Neural cell (in vitro differentiated cells): ENCODE measurements around the gene CENPQ. TPM values are rescaled to one million over a fixed set of nuclear protein-coding genes. Genes with fewer than 3 reads are reported as not detected.

Source experiments
- H2AFZ ChIP-seq: fragments of 200-600, 300-800 bp; sonication (generic), shearing (Covaris generic); 2 replicates; pipeline ENCODE4 v1.6.0; 2014; ENCODE audit warnings: low read depth, mild to moderate bottlenecking, antibody characterized with exemption, low read length, moderate library complexity
- H3F3A ChIP-seq: fragments of 200-600 bp; shearing (Covaris generic); 2 replicates; pipeline ENCODE4 v1.6.1; 2016; ENCODE audit warnings: mild to moderate bottlenecking, moderate library complexity, mixed read lengths, antibody characterized with exemption, low read length; ENCODE audit not compliant: insufficient read depth, poor library complexity, severe bottlenecking
- H3K27ac ChIP-seq: fragments of 200-600, 300-800 bp; sonication (generic), shearing (Covaris generic); 2 replicates; pipeline ENCODE4 v1.5.1; 2014; ENCODE audit warnings: mild to moderate bottlenecking, low read length, moderate library complexity
- H3K27me3 ChIP-seq: fragments of 300-800, 200-600 bp; sonication (generic), shearing (Covaris generic); 2 replicates; pipeline ENCODE4 v1.6.0; 2014; ENCODE audit warnings: mild to moderate bottlenecking, low read depth, low read length, moderate library complexity; ENCODE audit not compliant: insufficient read depth
- H3K36me3 ChIP-seq: fragments of 300-800, 200-600 bp; sonication (generic), shearing (Covaris generic); 2 replicates; pipeline ENCODE4 v1.5.1; 2014; ENCODE audit warnings: mild to moderate bottlenecking, antibody characterized with exemption, low read length, moderate library complexity; ENCODE audit not compliant: insufficient read depth
- H3K4me2 ChIP-seq: fragments of 300-800, 200-600 bp; sonication (generic), shearing (Covaris generic); 2 replicates; pipeline ENCODE4 v1.6.0; 2014; ENCODE audit warnings: mild to moderate bottlenecking, low read length
- H3K4me3 ChIP-seq: fragments of 300-800, 200-600 bp; sonication (generic), shearing (Covaris generic); 2 replicates; pipeline ENCODE4 v1.5.1; 2014; ENCODE audit warnings: mild to moderate bottlenecking, low read length, moderate library complexity
- H3K79me2 ChIP-seq: fragments of 200-600 bp; shearing (Covaris generic); replicated peaks from 2 replicates; pipeline ENCODE4 v1.6.0; 2014; ENCODE audit warnings: mild to moderate bottlenecking, low read length, moderate library complexity; ENCODE audit not compliant: insufficient read depth
- H3K9ac ChIP-seq: fragments of 300-800, 200-600 bp; sonication (generic), shearing (Covaris generic); 2 replicates; pipeline ENCODE4 v1.6.1; 2016; ENCODE audit warnings: mild to moderate bottlenecking, low read length, mixed read lengths
- H3K9me2 ChIP-seq: fragments of 200-600 bp; shearing (Covaris generic); 2 replicates; pipeline ENCODE4 v1.6.1; 2016; ENCODE audit warnings: mild to moderate bottlenecking, low read length, mixed read lengths; ENCODE audit not compliant: insufficient read depth
- H3K9me3 ChIP-seq: fragments of 200-600, 300-800 bp; sonication (generic), shearing (Covaris generic); 2 replicates; pipeline ENCODE4 v1.6.1; 2016; ENCODE audit warnings: mild to moderate bottlenecking, mixed run types, low read length, moderate library complexity, mixed read lengths
- H4K20me1 ChIP-seq: fragments of 200-600 bp; shearing (Covaris generic); 2 replicates; pipeline ENCODE4 v1.6.1; 2016; ENCODE audit warnings: mild to moderate bottlenecking, mixed run types; ENCODE audit not compliant: insufficient read depth
- CTCF ChIP-seq: fragments of 450-650 bp; IDR thresholded peaks from 2 replicates; pipeline ENCODE4 v1.5.1; 2014; ENCODE audit warnings: antibody characterized with exemption, mild to moderate bottlenecking, moderate library complexity; ENCODE audit not compliant: poor library complexity, severe bottlenecking
- EP300 ChIP-seq: fragments of 450-650 bp; conservative IDR thresholded peaks from 2 replicates; pipeline ENCODE4 v1.6.1; 2014; ENCODE audit warnings: antibody characterized with exemption, mild to moderate bottlenecking, moderate library complexity; ENCODE audit not compliant: poor library complexity, severe bottlenecking
- EZH2 ChIP-seq: fragments of 200-600, 300-800 bp; shearing (Covaris generic), sonication (generic); IDR thresholded peaks from 2 replicates; pipeline ENCODE4 v1.6.1; 2014; ENCODE audit warnings: antibody characterized with exemption, low read length, borderline replicate concordance, mild to moderate bottlenecking; ENCODE audit not compliant: insufficient read depth, poor library complexity, severe bottlenecking
- MXI1 ChIP-seq: fragments of 450-650 bp; conservative IDR thresholded peaks from 2 replicates; pipeline ENCODE4 v1.6.1; 2014; ENCODE audit warnings: antibody characterized with exemption, mild to moderate bottlenecking; ENCODE audit not compliant: poor library complexity, severe bottlenecking
- POLR2AphosphoS5 ChIP-seq: IDR thresholded peaks from 2 replicates; pipeline ENCODE4 v1.6.1; 2012
- RAD21 ChIP-seq: fragments of 450-650 bp; conservative IDR thresholded peaks from 2 replicates; pipeline ENCODE4 v1.6.1; 2014; ENCODE audit warnings: antibody characterized with exemption, mild to moderate bottlenecking, moderate library complexity
- REST ChIP-seq: IDR thresholded peaks from 2 replicates; pipeline ENCODE4 v1.6.1; 2012; ENCODE audit warnings: borderline replicate concordance
- SMC3 ChIP-seq: fragments of 450-650 bp; conservative IDR thresholded peaks from 2 replicates; pipeline ENCODE4 v1.6.1; 2014; ENCODE audit warnings: antibody characterized with exemption, mild to moderate bottlenecking, moderate library complexity; ENCODE audit not compliant: poor library complexity
- TAF1 ChIP-seq: IDR thresholded peaks from 2 replicates; pipeline ENCODE4 v1.6.1; 2012; ENCODE audit warnings: low read depth
- polyA plus RNA-seq: library from polyadenylated mRNA; depleted of rRNA; stranded (reverse); fragments of >200 nt; gene quantifications from 2 replicates; pipeline ENCODE4 v1.2.3, GENCODE V29; 2014

The CENPQ gene
- polyA plus RNA-seq, 1 donor from 2014 or later = 8.8 TPM

GRCh38 chr6:49526598-49526997 is 63.4 kb downstream of the CENPQ start:
- Histone ChIP-seq H3K79me2 (no peaks in the 10 kb centered on the region), H3F3A (no peaks in the 10 kb centered on the region), H3K36me3 (no peaks in the 10 kb centered on the region), H3K27ac (no peak overlapping the region), H3K9me3 (no peaks in the 10 kb centered on the region), H4K20me1 (no peaks in the 10 kb centered on the region), H3K9me2 (no peaks in the 10 kb centered on the region), H3K9ac (no peak overlapping the region), H2AFZ (no peak overlapping the region), H3K27me3 (no peaks in the 10 kb centered on the region), H3K4me3 (no peak overlapping the region), H3K4me2 (no peak overlapping the region)
- TF ChIP-seq MXI1 = no peak
- no peak for TF ChIP-seq SMC3
- TF ChIP-seq EP300 = no peak
- no peak for TF ChIP-seq POLR2AphosphoS5
- TF ChIP-seq EZH2 = no peak
- no peak for TF ChIP-seq CTCF
- TF ChIP-seq RAD21 = no peak
- TF ChIP-seq TAF1 = no peak
- no peak for TF ChIP-seq REST

GRCh38 chr6:49527320-49527719 is 64.2 kb downstream of the CENPQ start:
- Histone ChIP-seq H3K4me3 (no peak overlapping the region), H3K4me2 (no peak overlapping the region), H3K9me3 (no peaks in the 10 kb centered on the region), H3F3A (no peaks in the 10 kb centered on the region), H3K27ac (no peak overlapping the region), H3K79me2 (no peaks in the 10 kb centered on the region), H3K9ac (no peak overlapping the region), H4K20me1 (no peaks in the 10 kb centered on the region), H3K27me3 (no peaks in the 10 kb centered on the region), H3K9me2 (no peaks in the 10 kb centered on the region), H2AFZ (no peak overlapping the region), H3K36me3 (no peaks in the 10 kb centered on the region)
- TF ChIP-seq EZH2 (no peak), SMC3 (no peak), EP300 (no peak), POLR2AphosphoS5 (no peak), REST (no peak), TAF1 (no peak), MXI1 (no peak), RAD21 (no peak), CTCF (no peak)
